AG04449 (cell line): ENCODE data around the gene PRR19.
A peak's percentile ranks its signal among the peaks of the same experiment; 100 is the strongest.

Experiments
- CTCF ChIA-PET: fragments of 350-600 bp; formaldehyde crosslinking; extraction: SDS; loops from one replicate; lab custom pipeline; 2021; ENCODE audit warnings: antibody characterized with exemption; lab: Yijun Ruan, JAX
- POLR2A ChIA-PET: fragments of 400-600, 350-600 bp; formaldehyde crosslinking; extraction: SDS; loops from one replicate; lab custom pipeline; 2020; ENCODE audit warnings: antibody characterized with exemption, inconsistent platforms; lab: Yijun Ruan, JAX
- DNase-seq: peaks from one replicate; pipeline ENCODE4 v3.0.0-alpha.2; 2010; ENCODE audit warnings: low read depth, low spot score
- H3K4me3 ChIP-seq: 2 replicates; pipeline ENCODE4 v1.5.1; 2011; ENCODE audit warnings: low read depth, mild to moderate bottlenecking, control low read depth, low read length
- CTCF ChIP-seq: IDR thresholded peaks from one replicate; pipeline ENCODE4 v1.5.1; 2011; ENCODE audit warnings: mild to moderate bottlenecking, moderate library complexity, low read length, control low read depth, inconsistent platforms; ENCODE audit not compliant: insufficient read depth; ENCODE audit errors: missing control alignments

The PRR19 gene

GRCh38 chr19:42288881-42289555 is 12.9 kb upstream of the PRR19 start:
- H3K4me3 ChIP-seq = no peak overlapping the region
- DNase-seq = no peak
- ChIA-PET CTCF (interaction anchor here (3.0 to 14.2 kb wide), 3 partner anchors 8 to 43 kb away, joined by 11 to 258 read pairs (median 48); partner anchors contain the start of gene GSK3A), POLR2A (no interaction called here)
- no peak for TF ChIP-seq CTCF

DNA sequence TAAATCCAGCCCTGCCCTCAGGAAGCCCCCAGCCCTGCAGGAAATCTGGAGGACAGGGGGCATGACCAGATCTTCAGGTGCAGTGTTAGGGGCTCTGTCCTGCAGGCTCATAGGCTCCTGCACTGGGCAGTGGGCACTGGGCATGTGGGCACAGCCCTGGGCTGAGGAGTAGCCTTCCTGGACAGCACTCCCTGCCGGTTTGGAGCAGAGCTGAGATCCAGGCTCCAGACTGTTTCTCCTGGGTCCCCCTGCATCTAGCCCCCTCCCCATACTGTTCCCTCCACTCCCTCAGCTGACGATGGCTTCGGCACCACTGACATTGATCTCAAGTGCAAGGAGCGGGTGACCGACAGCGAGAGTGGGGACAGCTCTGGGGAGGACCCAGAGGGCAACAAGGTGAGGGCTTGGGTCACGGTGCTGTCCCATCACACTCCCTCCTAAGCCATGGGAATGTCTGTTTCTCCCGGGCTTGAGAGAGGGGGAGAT is 12.3 kb upstream of the PRR19 start:
- CTCF ChIA-PET = interaction anchor here (3.0 to 14.2 kb wide), 2 partner anchors 10 to 43 kb away, joined by 11 to 258 read pairs; partner anchors contain the start of gene GSK3A
- H3K4me3 ChIP-seq = no peak overlapping the region

GRCh38 chr19:42290136-42290522 is 11.8 kb upstream of the PRR19 start:
- TF ChIP-seq CTCF = no peak
- CTCF ChIA-PET = interaction anchor here (3.0 to 14.2 kb wide), 2 partner anchors 11 to 44 kb away, joined by 11 to 258 read pairs; partner anchors contain the start of gene GSK3A
- POLR2A ChIA-PET = no interaction called here
- DNase-seq = no peak
- no peak overlapping the region for H3K4me3 ChIP-seq

More for the DNA sequence above, 12.3 kb upstream of the PRR19 start:
- POLR2A ChIA-PET = no interaction called here
- no peak for DNase-seq
- TF ChIP-seq CTCF = no peak

DNA sequence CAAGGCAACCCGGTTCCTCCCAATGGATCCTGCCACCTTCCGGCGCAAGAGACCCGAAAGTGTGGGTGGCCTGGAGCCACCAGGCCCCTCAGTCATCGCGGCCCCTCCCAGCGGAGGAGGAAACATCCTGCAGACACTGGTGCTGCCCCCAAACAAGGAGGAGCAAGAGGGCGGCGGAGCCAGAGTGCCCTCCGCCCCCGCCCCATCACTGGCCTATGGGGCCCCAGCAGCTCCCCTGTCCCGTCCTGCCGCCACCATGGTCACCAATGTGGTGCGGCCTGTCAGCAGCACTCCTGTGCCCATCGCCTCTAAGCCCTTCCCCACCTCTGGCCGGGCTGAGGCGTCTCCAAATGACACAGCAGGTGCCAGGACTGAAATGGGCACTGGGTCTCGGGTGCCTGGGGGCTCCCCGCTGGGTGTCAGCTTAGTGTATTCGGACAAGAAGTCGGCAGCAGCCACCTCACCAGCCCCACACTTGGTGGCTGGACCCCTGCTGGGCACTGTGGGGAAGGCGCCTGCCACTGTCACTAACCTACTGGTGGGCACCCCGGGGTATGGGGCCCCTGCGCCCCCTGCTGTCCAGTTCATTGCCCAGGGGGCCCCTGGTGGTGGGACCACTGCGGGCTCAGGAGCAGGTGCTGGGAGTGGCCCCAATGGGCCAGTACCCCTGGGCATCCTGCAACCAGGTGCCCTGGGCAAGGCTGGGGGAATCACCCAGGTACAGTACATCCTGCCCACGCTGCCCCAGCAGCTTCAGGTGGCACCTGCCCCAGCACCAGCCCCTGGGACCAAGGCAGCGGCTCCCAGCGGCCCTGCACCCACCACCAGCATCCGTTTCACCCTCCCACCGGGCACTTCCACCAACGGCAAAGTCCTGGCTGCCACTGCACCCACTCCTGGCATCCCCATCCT is 11.2 kb upstream of the PRR19 start:
- TF ChIP-seq CTCF = peak; percentile 60
- no peak for DNase-seq
- ChIA-PET CTCF (interaction anchor here (3.0 to 14.2 kb wide), 2 partner anchors 11 to 45 kb away, joined by 11 to 258 read pairs; partner anchors contain the start of gene GSK3A), POLR2A (no interaction called here)
- H3K4me3 ChIP-seq = no peak overlapping the region

- no peak for DNase-seq
- ChIA-PET CTCF (interaction anchor here (0.9 to 14.2 kb wide), 5 partner anchors 9 to 45 kb away, joined by 3 to 258 read pairs (median 4); partner anchors contain the start of genes GSK3A, PAFAH1B3 and PRR19), POLR2A (no interaction called here)
- H3K4me3 ChIP-seq = no peak overlapping the region
- TF ChIP-seq CTCF = no peak
Observed at GRCh38 chr19:42291435-42291810, 10.5 kb upstream of the PRR19 start.
